22Rv1 (cell line): ENCODE results near the gene KRT75.

Experiments
- ZFX ChIP-seq: fragments of 450-650 bp; IDR thresholded peaks from 2 replicates; pipeline ENCODE4 v1.6.1; 2017; ENCODE audit warnings: antibody characterized with exemption, borderline replicate concordance
- TF ChIP-seq, protein P1 (sequence below): fragments of 450-650 bp; IDR thresholded peaks from 2 replicates; pipeline ENCODE4 v1.5.1; 2017; ENCODE audit warnings: mild to moderate bottlenecking

DNA sequence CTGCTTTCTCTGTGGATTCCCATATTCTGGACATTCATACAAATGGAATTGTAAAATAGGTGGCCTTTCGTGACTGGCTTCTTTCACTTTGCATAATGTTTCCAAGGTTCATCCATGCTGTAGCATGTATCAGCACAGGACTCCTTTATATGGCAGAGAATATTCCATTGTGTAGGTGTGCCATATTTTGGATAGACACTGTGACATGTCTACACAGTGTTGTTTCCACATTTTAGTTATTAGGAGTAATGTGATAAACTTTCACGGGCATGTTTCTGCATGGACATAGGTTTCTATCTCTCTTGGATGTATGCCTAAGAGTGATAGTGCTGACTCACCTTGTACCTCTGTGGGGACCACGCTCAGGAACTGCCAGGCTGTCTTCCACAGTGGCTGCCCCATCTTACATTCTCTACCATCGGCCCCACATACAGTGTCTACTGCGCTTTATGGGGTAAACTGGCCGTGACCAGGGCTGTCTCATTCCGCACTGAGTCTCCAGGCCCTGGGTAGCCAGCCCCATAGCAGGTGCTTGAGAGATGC lies 41.6 kb downstream of the KRT75 start:
- TF ChIP-seq, protein P1, sequence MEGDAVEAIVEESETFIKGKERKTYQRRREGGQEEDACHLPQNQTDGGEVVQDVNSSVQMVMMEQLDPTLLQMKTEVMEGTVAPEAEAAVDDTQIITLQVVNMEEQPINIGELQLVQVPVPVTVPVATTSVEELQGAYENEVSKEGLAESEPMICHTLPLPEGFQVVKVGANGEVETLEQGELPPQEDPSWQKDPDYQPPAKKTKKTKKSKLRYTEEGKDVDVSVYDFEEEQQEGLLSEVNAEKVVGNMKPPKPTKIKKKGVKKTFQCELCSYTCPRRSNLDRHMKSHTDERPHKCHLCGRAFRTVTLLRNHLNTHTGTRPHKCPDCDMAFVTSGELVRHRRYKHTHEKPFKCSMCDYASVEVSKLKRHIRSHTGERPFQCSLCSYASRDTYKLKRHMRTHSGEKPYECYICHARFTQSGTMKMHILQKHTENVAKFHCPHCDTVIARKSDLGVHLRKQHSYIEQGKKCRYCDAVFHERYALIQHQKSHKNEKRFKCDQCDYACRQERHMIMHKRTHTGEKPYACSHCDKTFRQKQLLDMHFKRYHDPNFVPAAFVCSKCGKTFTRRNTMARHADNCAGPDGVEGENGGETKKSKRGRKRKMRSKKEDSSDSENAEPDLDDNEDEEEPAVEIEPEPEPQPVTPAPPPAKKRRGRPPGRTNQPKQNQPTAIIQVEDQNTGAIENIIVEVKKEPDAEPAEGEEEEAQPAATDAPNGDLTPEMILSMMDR = no peak
- TF ChIP-seq ZFX = no peak
